Measurements from ENCODE around the gene EEF2.

The EEF2 gene

GRCh38 chr19:3981736-3982681 is 3.3 kb downstream of the EEF2 start:
- H2AFZ ChIP-seq (ENCODE audit: low read length), result no peak overlapping the region
- peaks cover 5% of the 10 kb centered on the region; the same call in 1 of the 2 replicates for H3F3A ChIP-seq (ENCODE audit: insufficient read depth, low read length)
- H3K36me3 ChIP-seq (ENCODE audit: insufficient read depth, low read length), result peaks cover 79% of the 10 kb centered on the region
- no peak overlapping the region for H3K4me3 ChIP-seq (ENCODE audit: low read depth, low read length, poor library complexity, severe bottlenecking)
- H3K4me2 ChIP-seq (ENCODE audit: low read length), result no peak overlapping the region
- H3K4me1 ChIP-seq (ENCODE audit: insufficient read depth, low read length, severe bottlenecking), result peaks cover 31% of the 10 kb centered on the region
- H3K79me2 ChIP-seq (ENCODE audit: insufficient read depth, low read length), result peaks cover 28% of the 10 kb centered on the region
- H3K27ac ChIP-seq (ENCODE audit: low read depth, low read length, poor library complexity, severe bottlenecking), result no peak overlapping the region
- no peaks in the 10 kb centered on the region for H4K20me1 ChIP-seq (ENCODE audit: insufficient read depth, low read length)
- H3K27me3 ChIP-seq (ENCODE audit: insufficient read depth, low read length), result no peaks in the 10 kb centered on the region
- H3K9ac ChIP-seq (ENCODE audit: low read length), result no peak overlapping the region
- TF ChIP-seq CTCF (IDR thresholded peaks at IDR 0.05; ENCODE audit: low read length) (no peak), EZH2 (IDR thresholded peaks at IDR 0.05; ENCODE audit: borderline replicate concordance, low read length) (no peak)
- H3K9me2 ChIP-seq (ENCODE audit: low read depth, low read length), result no peaks in the 10 kb centered on the region
- no peaks in the 10 kb centered on the region for H3K9me3 ChIP-seq (ENCODE audit: low read length)

GRCh38 chr19:3981373-3981735 is 3.9 kb downstream of the EEF2 start:
- no peak overlapping the region for H2AFZ ChIP-seq (ENCODE audit: low read length)
- no peak overlapping the region for H3K9ac ChIP-seq (ENCODE audit: low read length)
- no peaks in the 10 kb centered on the region for H3K9me2 ChIP-seq (ENCODE audit: low read depth, low read length)
- no peaks in the 10 kb centered on the region for H4K20me1 ChIP-seq (ENCODE audit: insufficient read depth, low read length)
- no peaks in the 10 kb centered on the region for H3K9me3 ChIP-seq (ENCODE audit: low read length)
- H3K4me1 ChIP-seq (ENCODE audit: insufficient read depth, low read length, severe bottlenecking), result peaks cover 25% of the 10 kb centered on the region
- peaks cover 86% of the 10 kb centered on the region for H3K36me3 ChIP-seq (ENCODE audit: insufficient read depth, low read length)
- no peak for TF ChIP-seq CTCF (IDR thresholded peaks at IDR 0.05; ENCODE audit: low read length)
- no peak for TF ChIP-seq EZH2 (IDR thresholded peaks at IDR 0.05; ENCODE audit: borderline replicate concordance, low read length)
- no peak overlapping the region for H3K4me3 ChIP-seq (ENCODE audit: low read depth, low read length, poor library complexity, severe bottlenecking)
- H3K4me2 ChIP-seq (ENCODE audit: low read length), result no peak overlapping the region
- peaks cover 28% of the 10 kb centered on the region for H3K79me2 ChIP-seq (ENCODE audit: insufficient read depth, low read length)
- H3F3A ChIP-seq (ENCODE audit: insufficient read depth, low read length), result peaks cover 4% of the 10 kb centered on the region; the same call in 1 of the 2 replicates
- H3K27me3 ChIP-seq (ENCODE audit: insufficient read depth, low read length), result no peaks in the 10 kb centered on the region
- H3K27ac ChIP-seq (ENCODE audit: low read depth, low read length, poor library complexity, severe bottlenecking), result no peak overlapping the region

- Histone ChIP-seq H3K9ac (ENCODE audit: low read length) (no peak overlapping the region), H3F3A (ENCODE audit: insufficient read depth, low read length) (peaks cover 4% of the 10 kb centered on the region; the same call in 1 of the 2 replicates), H3K79me2 (ENCODE audit: insufficient read depth, low read length) (peaks cover 28% of the 10 kb centered on the region), H3K27ac (ENCODE audit: low read depth, low read length, poor library complexity, severe bottlenecking) (no peak overlapping the region), H4K20me1 (ENCODE audit: insufficient read depth, low read length) (no peaks in the 10 kb centered on the region), H3K4me3 (ENCODE audit: low read depth, low read length, poor library complexity, severe bottlenecking) (no peak overlapping the region), H3K4me1 (ENCODE audit: insufficient read depth, low read length, severe bottlenecking) (peaks cover 17% of the 10 kb centered on the region), H3K4me2 (ENCODE audit: low read length) (no peak overlapping the region), H2AFZ (ENCODE audit: low read length) (no peak overlapping the region), H3K27me3 (ENCODE audit: insufficient read depth, low read length) (no peaks in the 10 kb centered on the region), H3K9me2 (ENCODE audit: low read depth, low read length) (no peaks in the 10 kb centered on the region), H3K36me3 (ENCODE audit: insufficient read depth, low read length) (peaks cover 93% of the 10 kb centered on the region), H3K9me3 (ENCODE audit: low read length) (no peaks in the 10 kb centered on the region)
- TF ChIP-seq CTCF (IDR thresholded peaks at IDR 0.05; ENCODE audit: low read length) (no peak), EZH2 (IDR thresholded peaks at IDR 0.05; ENCODE audit: borderline replicate concordance, low read length) (no peak)
Observed at GRCh38 chr19:3980353-3981251, 4.7 kb downstream of the EEF2 start.
